Frontal cortex (tissue), 4 donors: ENCODE results near the gene FLT3LG. TPM values are rescaled to one million over a fixed set of nuclear protein-coding genes. Genes with fewer than 3 reads are reported as not detected.

Experiments used
- DNase-seq, 2 donors: peaks; one replicate each; pipeline ENCODE4 v3.0.0; 2012; ENCODE audit warnings: low spot score in 2 of 2
- FAIRE-seq: peaks from 2 replicates; lab custom pipeline; 2012; peaks lifted over from hg19 to GRCh38; lab: Jason Lieb, UNC
- total RNA-seq: library from RNA; depleted of rRNA; stranded (reverse); fragments of >200 nt; gene quantifications from one replicate; pipeline ENCODE4 v1.2.3, GENCODE V29; 2014
- donor health status: control.
- donor health status: control.
- donor health status: control.

Gene FLT3LG
- total RNA-seq, 1 donor from 2014 or later = 0.41 TPM

DNA sequence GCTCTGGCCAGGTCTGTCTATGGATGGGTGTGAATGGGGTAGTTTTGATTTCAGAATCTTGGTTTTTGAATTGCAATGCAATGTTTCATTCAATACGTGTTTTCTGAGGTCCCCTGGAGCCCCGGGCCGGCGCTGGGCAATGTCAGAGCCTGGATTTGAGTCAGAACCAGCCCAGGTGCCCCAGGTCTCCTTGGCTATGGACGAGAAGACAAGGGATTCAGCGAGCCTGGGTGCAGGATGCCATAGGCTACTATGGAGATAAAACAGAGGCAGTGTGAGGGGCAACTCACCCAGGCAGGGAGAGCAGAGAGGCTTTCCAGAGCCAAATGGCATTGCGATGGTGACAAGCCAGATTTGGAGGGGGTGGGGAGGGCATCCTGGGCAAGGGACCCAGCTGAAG is 12.2 kb downstream of the FLT3LG start:
- FAIRE-seq (no peak), DNase-seq (no peak)

- FAIRE-seq = no peak
- DNase-seq = no peak
Measured at GRCh38 chr19:49486710-49487276, 12.8 kb downstream of the FLT3LG start.

- peak; percentile 86 for FAIRE-seq
- DNase-seq = peak; percentile 90 to 97
Measured at GRCh38 chr19:49487277-49488045, 13.4 kb downstream of the FLT3LG start, which contains the start of gene RPL13A. RPL13A (plus strand) TSS chr19:49487608; CDS start chr19:49487630, 22 bp downstream.

DNA sequence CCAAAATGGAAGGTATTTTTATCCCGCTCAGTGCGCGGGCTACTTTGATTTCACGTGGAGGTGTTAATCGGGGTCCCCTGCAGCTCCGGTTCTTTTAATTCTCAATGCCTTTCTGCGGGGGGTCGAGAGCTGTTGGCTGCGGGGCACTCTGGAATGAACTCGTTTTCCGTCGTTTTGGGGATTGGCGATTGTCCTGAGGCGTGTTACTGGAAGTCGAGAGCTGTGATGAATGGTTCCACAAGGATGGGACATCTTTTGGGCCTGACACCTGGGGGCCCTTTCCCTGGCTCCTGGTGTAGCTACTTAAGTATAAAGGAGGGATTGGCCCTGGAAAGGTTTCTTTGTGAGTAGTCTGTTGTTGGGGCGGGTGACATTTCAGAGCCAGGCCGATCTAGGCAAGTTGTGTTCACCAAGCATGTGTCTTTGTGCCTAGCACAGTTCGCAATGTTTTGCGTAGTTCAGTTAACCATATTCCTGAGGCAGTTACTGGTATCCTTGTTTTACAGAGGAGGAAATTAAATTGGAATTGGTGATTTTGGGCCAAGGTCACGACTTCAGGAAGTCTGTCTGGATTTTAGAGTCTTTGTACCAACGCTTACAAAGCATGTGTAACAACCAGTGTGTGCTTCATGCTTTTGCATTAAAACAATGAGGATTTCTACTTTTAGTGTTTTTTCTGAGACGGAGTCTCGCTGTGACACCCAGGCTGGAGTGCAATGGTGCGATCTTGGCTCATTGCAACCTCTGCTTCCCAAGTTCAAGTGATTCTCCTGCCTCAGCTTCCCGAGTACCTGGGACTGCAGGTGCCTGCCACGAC is 14.2 kb downstream of the FLT3LG start:
- no peak for FAIRE-seq
- DNase-seq = no peak

- no peak for DNase-seq
- no peak for FAIRE-seq
Measured at GRCh38 chr19:49488863-49489537, 15.0 kb downstream of the FLT3LG start.

DNA sequence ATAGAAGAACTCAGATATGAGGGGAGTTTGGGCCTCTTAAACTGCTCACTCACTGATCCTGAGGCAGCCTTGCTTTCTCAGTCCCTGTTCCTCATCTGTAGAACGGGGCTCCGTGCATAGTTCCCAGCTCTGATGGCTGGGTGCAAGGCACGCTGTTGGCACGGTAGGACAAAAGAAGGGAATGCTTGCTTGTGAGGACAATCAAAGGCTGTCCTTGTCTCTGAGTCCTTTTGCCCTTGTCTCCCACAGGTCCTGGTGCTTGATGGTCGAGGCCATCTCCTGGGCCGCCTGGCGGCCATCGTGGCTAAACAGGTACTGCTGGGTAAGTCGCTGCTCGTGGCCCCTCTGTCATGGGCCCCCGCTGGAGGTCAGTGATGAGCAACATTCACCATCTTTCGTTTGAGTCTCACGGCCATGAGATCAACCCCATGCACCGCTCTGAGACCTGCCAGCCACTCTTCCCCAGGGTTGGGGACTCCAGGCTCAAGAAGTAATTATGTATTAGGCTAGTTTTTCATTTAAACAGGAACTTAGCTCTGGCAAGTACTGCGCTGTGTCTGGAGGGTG is 15.7 kb downstream of the FLT3LG start:
- FAIRE-seq (no peak), DNase-seq (no peak)

DNA sequence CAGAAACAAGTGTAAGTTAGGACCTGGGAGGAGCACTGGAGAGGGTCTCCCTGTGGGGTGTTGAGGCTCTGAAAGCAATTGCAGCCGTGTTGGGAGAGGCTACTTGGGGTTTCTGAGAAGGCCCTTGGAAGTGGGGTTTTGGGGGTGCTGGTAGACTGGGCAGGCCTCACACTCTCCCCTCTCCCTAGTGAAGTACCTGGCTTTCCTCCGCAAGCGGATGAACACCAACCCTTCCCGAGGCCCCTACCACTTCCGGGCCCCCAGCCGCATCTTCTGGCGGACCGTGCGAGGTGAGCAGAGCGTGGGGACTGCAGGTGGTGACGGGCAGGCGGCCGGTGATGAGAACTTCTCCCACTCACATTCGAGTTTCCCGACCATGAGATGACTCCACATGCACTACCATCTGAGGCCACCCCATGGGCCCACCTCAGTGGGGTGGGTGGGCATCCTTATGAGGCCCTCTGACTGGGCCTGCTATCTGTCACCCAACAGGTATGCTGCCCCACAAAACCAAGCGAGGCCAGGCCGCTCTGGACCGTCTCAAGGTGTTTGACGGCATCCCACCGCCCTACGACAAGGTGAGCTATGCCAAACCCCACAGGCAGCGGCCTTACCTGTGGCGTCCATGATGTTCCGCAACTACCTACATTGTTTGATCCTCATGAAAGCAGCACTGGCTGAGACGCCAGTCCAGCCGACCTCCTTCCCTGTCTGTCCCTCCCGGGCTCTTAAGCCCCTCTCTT is 16.4 kb downstream of the FLT3LG start:
- FAIRE-seq = no peak
- DNase-seq = no peak

DNA sequence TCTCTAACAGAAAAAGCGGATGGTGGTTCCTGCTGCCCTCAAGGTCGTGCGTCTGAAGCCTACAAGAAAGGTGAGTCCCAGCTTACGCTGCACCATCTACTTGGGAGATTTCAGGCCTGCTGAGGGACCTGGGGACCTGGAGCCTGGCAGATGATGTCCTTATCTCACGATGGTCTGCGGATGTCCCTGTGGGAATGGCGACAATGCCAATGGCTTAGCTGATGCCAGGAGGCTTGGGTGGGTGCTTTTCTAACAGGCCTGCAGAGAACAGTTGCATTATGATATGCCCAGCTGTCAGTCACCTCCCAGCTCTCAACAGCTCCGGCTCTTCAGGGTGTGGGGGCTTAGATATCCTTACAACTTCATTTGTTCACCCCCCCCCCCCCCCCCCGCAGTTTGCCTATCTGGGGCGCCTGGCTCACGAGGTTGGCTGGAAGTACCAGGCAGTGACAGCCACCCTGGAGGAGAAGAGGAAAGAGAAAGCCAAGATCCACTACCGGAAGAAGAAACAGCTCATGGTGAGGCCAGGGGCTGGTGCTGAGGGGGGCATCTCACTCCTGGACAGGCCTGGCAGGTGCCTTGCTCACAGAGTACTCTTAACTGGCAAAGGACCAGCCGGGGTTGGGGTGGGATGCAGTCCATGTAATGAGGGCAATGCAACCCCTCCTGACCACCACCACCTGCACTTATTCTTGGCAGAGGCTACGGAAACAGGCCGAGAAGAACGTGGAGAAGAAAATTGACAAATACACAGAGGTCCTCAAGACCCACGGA is 17.2 kb downstream of the FLT3LG start:
- FAIRE-seq = no peak
- no peak for DNase-seq

GRCh38 chr19:49491804-49492572 is 18.0 kb downstream of the FLT3LG start:
- no peak for FAIRE-seq
- no peak for DNase-seq

GRCh38 chr19:49492573-49493405 is 18.8 kb downstream of the FLT3LG start:
- FAIRE-seq (no peak), DNase-seq (no peak)

DNA sequence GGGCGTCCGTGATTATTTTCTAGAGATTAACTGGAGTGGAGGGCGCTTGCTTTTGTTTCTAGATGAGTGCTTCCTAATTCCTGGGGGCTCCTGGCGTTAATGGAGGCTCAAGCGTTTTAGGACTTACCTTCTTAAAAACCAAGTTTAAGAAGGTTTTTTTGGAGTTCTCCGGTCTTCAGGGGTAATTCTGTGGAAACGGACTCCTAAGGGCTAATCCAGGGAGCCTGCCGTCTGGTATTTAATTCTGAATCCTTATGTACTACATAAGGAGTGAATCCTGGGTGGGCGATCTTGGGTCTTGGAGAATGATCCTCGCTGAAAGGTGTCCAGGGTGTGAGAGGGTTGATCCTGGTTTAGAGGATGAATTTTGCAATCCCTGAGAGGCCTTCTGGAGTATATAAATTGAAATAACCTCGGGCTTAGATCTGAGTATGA is 22.6 kb downstream of the FLT3LG start:
- DNase-seq (no peak), FAIRE-seq (no peak)

DNA sequence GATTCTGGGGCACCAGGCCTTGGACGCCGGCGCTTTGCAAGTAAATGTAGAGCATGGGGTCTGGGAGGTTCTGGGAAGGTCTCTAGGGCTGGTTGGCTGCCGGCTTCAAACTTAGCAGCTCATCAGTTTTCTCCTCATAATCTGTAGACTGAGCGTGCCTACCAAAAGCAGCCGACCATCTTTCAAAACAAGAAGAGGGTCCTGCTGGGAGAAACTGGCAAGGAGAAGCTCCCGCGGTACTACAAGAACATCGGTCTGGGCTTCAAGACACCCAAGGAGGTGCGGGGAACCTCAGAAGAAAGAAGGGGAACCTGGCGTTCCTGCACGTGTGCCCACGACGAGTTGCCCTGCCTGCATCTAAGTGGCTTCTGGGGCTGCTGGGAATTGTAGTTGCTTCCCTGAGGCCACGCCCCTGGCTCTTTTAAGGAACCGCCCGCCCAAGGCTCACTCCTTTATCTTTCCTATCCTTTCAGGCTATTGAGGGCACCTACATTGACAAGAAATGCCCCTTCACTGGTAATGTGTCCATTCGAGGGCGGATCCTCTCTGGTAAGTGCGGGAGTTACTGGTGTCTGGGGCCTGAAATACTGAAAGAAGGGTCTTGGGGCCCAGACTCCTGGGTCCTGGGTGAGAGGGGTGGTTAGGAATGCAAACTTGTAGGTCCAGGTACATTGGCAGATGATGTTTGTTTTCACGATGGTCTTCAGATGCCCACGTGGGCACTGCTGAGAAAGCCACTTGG is 23.2 kb downstream of the FLT3LG start:
- DNase-seq (peak in 1 of 2 donors; percentile 47), FAIRE-seq (no peak)

DNA sequence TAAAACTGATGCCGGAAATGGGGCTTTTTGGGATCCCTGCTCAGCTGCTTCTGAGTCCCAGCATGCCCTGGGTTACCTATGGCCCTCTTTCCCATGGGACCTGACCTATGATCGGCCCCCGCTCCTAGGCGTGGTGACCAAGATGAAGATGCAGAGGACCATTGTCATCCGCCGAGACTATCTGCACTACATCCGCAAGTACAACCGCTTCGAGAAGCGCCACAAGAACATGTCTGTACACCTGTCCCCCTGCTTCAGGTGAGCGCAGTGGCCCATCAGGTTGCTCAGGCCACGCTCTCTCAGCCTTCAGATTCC is 23.7 kb downstream of the FLT3LG start:
- no peak for FAIRE-seq
- DNase-seq = no peak

DNA sequence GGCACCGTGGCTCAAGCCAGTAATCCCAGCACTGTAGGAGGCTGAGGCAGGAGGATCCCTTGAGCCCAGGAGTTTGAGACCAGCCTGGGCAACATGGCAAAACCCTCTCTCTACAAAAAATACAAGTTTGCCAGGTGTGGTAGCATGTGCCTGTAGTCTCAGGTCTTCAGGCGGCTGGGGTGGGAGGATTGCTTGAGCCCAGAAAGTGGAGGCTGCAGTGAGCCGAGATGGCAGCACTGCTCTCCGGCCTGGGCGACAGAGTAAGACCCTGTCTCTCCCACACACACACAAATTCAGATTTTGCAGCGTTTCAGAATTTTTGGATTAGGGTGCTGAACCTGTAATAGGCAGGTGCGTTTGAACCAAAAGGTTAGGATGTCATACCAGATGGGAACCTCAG is 24.5 kb downstream of the FLT3LG start:
- FAIRE-seq (no peak), DNase-seq (no peak)

DNA sequence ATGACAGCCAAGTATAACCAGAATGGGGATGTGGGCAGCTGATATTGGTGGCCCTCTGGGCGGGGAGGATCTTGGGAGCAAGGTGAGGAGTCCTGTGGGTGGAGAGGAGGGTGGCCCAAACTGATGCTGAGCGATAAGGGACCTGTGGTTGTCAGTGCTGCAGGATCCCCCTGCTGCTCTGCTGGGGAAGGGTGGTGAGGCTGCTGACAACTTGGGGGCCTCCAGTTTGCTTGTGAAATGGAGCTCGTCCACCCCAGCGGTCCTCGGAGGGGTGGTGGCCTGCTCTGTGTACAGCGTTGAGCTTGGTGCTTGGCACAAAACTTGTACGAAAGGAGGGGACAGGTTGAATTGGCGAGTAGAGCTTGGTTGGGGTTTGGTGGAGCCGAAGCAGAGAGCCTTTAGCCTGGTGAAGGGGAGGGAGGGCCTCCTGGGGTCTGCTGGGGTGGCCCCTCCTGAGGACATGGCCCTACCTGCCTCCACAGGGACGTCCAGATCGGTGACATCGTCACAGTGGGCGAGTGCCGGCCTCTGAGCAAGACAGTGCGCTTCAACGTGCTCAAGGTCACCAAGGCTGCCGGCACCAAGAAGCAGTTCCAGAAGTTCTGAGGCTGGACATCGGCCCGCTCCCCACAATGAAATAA is 25.1 kb downstream of the FLT3LG start:
- FAIRE-seq = no peak

More for the DNA sequence above, 25.1 kb downstream of the FLT3LG start:
- DNase-seq = no peak
